Tibial nerve (tissue), 4 donors: Measurements from ENCODE around the gene PDE2A. TPM values are rescaled to one million over a fixed set of nuclear protein-coding genes. Genes with fewer than 3 reads are reported as not detected.

ENCODE experiments used
- DNase-seq, 2 donors: peaks; one replicate each; pipeline ENCODE4 v3.0.0-alpha.2; 2019; ENCODE audit warnings: low spot score in 2 of 2
- H3K27ac ChIP-seq, 4 donors: fragments of 200-600 bp; sonication (generic) in 3 of 4; one replicate each; pipeline ENCODE4 v1.5.1; 2017 to 2019; ENCODE audit warnings: mild to moderate bottlenecking in 1 of 4
- H3K27me3 ChIP-seq, 2 donors: fragments of 200-600 bp; sonication (generic) in 1 of 2; one replicate each; pipeline versions ENCODE4 v1.5.1 to v1.6.0; 2017 to 2019
- H3K36me3 ChIP-seq, 3 donors: fragments of 200-600 bp; sonication (generic); one replicate each; pipeline ENCODE4 v1.5.1; 2018 to 2019
- H3K4me1 ChIP-seq, 4 donors: fragments of 200-600 bp; sonication (generic) in 3 of 4; one replicate each; pipeline ENCODE4 v1.5.1; 2017 to 2019
- H3K4me3 ChIP-seq, 4 donors: fragments of 200-600 bp; sonication (generic) in 3 of 4; one replicate each; pipeline ENCODE4 v1.5.1; 2017 to 2019; ENCODE audit warnings: mild to moderate bottlenecking in 1 of 4, moderate library complexity in 1 of 4
- H3K9me3 ChIP-seq, 4 donors: fragments of 200-600 bp; sonication (generic) in 3 of 4; one replicate each; pipeline ENCODE4 v1.5.1; 2017 to 2019
- EP300 ChIP-seq, 2 donors: sonication (generic); formaldehyde crosslinking; IDR thresholded peaks; one replicate each; pipeline ENCODE4 v1.6.1; 2017; ENCODE audit warnings: antibody characterized with exemption in 2 of 2, mild to moderate bottlenecking in 1 of 2
- POLR2A ChIP-seq, 2 donors: fragments of 450-650 bp; IDR thresholded peaks; one replicate each; pipeline ENCODE4 v1.6.1; 2017; ENCODE audit warnings: antibody characterized with exemption in 2 of 2, mild to moderate bottlenecking in 2 of 2, moderate library complexity in 2 of 2
- WGBS, 2 donors: methylation state at CpG; one replicate each; pipeline ENCODE4 v1.1.5; 2018; 5-methylcytosine and 5-hydroxymethylcytosine counted together
- total RNA-seq, 4 donors: library from RNA; depleted of rRNA; stranded (reverse); fragments of >200 nt; gene quantifications; one replicate each; pipeline ENCODE4 v1.1.0, GENCODE V29; 2016
- TF ChIP-seq, protein P1 (sequence below), 5 experiments: fragments of 200-600 bp in 3 of 5; fragments of 450-650 bp in 2 of 5; sonication (generic) in 3 of 5; IDR thresholded peaks; one replicate each; pipeline ENCODE4 v1.5.1; 2016 to 2019; ENCODE audit warnings: antibody characterized with exemption in 5 of 5, mild to moderate bottlenecking in 3 of 5, moderate library complexity in 2 of 5

Gene PDE2A
- total RNA-seq, 4 donors from 2014 or later, result 30.3 to 75.7 (median 43.1) TPM

DNA sequence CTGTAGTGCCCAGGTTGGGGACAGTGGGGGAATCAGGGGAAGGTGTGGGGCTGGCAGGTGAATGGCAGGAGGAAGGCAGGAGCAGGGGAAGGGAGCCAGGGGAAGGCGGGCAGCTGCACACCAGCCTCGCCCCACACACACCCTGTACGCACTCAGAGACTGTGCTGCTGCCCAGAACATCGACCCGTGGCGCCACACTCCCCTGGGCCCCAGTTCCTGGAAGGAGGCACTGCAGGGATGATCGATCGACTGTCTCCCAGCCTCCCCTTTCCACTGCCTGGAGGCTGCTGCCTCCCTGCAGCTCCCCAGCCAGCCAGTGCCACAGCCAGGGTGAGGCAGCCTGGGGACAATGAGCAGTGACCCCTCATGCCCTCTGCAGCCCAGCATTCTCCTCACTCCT lies 19.2 kb downstream of the PDE2A start:
- no peaks in the 10 kb centered on the region for H3K36me3 ChIP-seq
- no peaks in the 10 kb centered on the region for H3K9me3 ChIP-seq
- no peak overlapping the region for H3K27ac ChIP-seq
- WGBS, 2 donors, result 75 to 82% methylated on average over 7 to 8 of the region's 8 CpGs
- no peaks in the 10 kb centered on the region for H3K27me3 ChIP-seq
- no peaks in the 10 kb centered on the region for H3K4me1 ChIP-seq
- TF ChIP-seq POLR2A (IDR thresholded peaks at IDR 0.05) (no peak), EP300 (IDR thresholded peaks at IDR 0.05) (no peak)
- TF ChIP-seq, protein P1, sequence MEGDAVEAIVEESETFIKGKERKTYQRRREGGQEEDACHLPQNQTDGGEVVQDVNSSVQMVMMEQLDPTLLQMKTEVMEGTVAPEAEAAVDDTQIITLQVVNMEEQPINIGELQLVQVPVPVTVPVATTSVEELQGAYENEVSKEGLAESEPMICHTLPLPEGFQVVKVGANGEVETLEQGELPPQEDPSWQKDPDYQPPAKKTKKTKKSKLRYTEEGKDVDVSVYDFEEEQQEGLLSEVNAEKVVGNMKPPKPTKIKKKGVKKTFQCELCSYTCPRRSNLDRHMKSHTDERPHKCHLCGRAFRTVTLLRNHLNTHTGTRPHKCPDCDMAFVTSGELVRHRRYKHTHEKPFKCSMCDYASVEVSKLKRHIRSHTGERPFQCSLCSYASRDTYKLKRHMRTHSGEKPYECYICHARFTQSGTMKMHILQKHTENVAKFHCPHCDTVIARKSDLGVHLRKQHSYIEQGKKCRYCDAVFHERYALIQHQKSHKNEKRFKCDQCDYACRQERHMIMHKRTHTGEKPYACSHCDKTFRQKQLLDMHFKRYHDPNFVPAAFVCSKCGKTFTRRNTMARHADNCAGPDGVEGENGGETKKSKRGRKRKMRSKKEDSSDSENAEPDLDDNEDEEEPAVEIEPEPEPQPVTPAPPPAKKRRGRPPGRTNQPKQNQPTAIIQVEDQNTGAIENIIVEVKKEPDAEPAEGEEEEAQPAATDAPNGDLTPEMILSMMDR (IDR thresholded peaks at IDR 0.05), result no peak
- H3K4me3 ChIP-seq, result no peak overlapping the region
- DNase-seq, result no peak

DNA sequence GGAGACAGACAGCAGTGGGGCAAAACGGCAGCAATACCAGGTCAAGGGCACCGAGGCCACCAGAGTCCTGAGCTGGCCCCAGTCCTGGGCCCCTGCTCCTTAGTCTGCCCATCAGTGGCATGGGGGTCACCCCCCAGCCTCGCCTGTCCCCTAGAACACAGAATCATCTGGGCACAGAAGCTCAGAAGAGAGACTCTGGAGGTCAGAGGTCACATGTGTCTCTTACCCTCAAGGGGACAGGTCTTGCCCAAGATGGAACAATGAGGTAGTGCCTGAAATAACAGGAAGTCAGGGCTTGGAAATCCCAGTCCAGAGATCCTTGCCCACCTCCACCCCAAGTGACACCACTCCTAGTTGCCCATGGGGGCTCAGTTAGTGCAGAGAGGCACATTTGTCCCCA lies 20.6 kb downstream of the PDE2A start:
- TF ChIP-seq EP300 (IDR thresholded peaks at IDR 0.05) (no peak), POLR2A (IDR thresholded peaks at IDR 0.05) (no peak)
- TF ChIP-seq, protein P1 (IDR thresholded peaks at IDR 0.05), result no peak
- 71 to 72% methylated on average over 3 of the region's 3 CpGs for WGBS, 2 donors
- H3K9me3 ChIP-seq, result no peaks in the 10 kb centered on the region

DNA sequence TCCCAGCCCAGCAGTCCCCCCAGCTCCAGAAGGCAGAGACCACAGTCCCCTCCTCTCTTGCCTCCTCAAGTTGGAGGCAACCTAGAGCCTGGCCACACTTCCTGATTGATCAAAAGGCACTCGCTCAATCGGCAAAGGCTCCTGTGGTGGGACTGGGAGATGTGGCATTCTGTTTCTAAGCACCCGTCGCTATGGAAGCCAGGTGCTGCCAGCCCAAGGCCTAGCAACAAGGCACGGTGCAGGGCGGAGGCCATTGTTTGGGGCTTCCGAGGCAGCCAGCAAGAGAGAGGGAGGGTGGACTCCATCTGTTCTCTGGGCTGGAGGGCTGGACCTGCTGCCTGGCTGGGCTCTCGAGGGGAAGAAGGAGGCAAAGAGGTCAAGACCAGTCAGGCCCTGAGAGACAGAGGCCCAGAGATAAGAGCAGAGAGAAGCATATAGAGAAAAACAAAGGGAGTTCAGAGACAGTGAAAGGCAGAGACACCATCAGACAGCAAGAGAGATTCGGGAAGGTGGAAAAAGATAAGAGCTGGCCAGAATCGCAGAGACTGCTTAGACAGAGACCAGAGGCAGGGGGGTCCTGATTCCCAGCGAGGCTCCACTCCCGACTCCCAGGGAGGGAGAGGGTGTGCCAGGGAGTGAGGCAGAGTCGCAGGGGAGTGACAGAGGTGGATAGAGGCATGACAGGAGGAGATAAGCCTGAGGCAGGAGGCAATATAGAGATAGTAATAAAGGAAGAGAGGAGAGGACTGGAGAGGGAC lies 21.2 kb downstream of the PDE2A start:
- 54 to 58% methylated on average over 11 to 13 of the region's 13 CpGs for WGBS, 2 donors
- H3K27me3 ChIP-seq, result no peaks in the 10 kb centered on the region
- TF ChIP-seq, protein P1 (IDR thresholded peaks at IDR 0.05), result no peak
- TF ChIP-seq POLR2A (IDR thresholded peaks at IDR 0.05), result no peak
- no peak for TF ChIP-seq EP300 (IDR thresholded peaks at IDR 0.05)
- no peaks in the 10 kb centered on the region for H3K4me1 ChIP-seq
- H3K27ac ChIP-seq, result no peak overlapping the region
- H3K9me3 ChIP-seq, result no peaks in the 10 kb centered on the region
- DNase-seq, result no peak
- H3K36me3 ChIP-seq, result no peaks in the 10 kb centered on the region
- H3K4me3 ChIP-seq, result no peak overlapping the region

More for the DNA sequence above, 20.6 kb downstream of the PDE2A start:
- Histone ChIP-seq H3K27ac (no peak overlapping the region), H3K4me3 (no peak overlapping the region), H3K4me1 (no peaks in the 10 kb centered on the region), H3K27me3 (no peaks in the 10 kb centered on the region), H3K36me3 (no peaks in the 10 kb centered on the region)
- DNase-seq, result no peak

DNA sequence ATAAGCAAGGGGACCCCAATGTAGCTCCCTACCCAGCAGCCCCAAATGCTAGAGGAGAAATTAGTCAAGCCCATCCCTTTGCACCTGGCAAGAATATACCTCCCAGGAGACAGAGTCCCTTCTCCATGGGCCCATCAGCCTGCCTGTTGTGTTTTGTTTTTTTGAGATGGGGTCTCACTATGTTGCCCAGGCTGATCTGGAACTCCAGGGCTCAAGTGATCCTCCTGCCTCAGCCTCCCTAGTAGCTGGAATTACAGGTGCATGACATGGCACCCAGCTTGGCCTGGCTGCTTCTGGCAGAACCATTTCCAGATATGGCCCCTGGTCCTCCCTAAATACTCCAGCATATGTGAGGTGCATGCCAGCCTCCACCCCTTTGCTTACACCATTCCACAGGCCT lies 22.1 kb downstream of the PDE2A start:
- no peak for DNase-seq
- H3K36me3 ChIP-seq, result no peaks in the 10 kb centered on the region
- no peaks in the 10 kb centered on the region for H3K9me3 ChIP-seq
- H3K4me3 ChIP-seq, result no peak overlapping the region
- no peaks in the 10 kb centered on the region for H3K4me1 ChIP-seq
- H3K27me3 ChIP-seq, result no peaks in the 10 kb centered on the region
- no peak for TF ChIP-seq POLR2A (IDR thresholded peaks at IDR 0.05)
- TF ChIP-seq EP300 (IDR thresholded peaks at IDR 0.05), result no peak
- TF ChIP-seq, protein P1 (IDR thresholded peaks at IDR 0.05), result no peak
- H3K27ac ChIP-seq, result no peak overlapping the region

DNA sequence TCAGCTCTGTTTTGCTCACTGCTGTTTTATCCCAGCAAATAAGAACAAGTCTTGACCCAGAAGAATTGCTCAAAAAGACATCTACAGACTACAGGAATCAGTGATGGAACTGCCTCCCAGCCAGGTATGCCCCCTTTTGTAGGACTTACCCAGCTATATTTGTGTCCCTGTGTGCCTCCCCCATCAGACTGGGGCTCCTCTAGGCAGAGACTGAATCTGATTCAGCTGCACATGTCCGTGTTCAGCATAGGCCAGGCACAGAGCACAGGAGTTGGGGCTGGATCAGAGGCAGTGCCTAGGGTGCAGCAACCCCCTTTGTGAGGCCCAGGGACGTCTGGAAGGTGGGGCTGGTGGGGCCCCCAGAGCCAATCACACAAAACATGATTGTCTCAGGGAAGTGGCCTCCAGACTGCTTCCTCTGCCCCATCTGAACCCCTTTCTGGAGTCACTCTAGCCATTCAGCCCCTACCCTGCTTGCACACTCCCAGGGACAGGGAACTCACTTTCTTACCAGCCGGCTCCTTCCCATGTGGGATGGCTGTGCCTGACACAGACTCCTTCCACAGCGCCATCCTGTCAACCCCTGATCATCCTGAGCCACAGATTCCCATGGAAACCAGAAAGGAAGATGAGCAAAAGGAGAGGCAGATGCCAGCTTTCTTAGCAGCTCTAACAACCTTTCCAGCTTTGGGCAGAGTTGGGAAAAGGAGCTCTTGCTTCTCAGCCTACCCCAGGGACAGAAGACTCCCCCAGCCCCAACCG lies 24.8 kb downstream of the PDE2A start:
- no peak for DNase-seq
- Histone ChIP-seq H3K27ac (no peak overlapping the region), H3K36me3 (no peaks in the 10 kb centered on the region), H3K9me3 (no peaks in the 10 kb centered on the region), H3K27me3 (no peaks in the 10 kb centered on the region), H3K4me1 (no peaks in the 10 kb centered on the region), H3K4me3 (no peak overlapping the region)
- 62 to 72% methylated on average over 5 of the region's 5 CpGs for WGBS, 2 donors
- TF ChIP-seq, protein P1 (IDR thresholded peaks at IDR 0.05), result no peak
- no peak for TF ChIP-seq EP300 (IDR thresholded peaks at IDR 0.05)
- no peak for TF ChIP-seq POLR2A (IDR thresholded peaks at IDR 0.05)
